CD4-positive, alpha-beta T cell treated with Interleukin-4 for 4 hours (primary cell): Measurements from ENCODE around the gene SLC17A7.

Source experiments
- DNase-seq: peaks from one replicate; pipeline ENCODE4 v3.0.0-alpha.2; 2020

The SLC17A7 gene

GRCh38 chr19:49425922-49426592 is 15.3 kb downstream of the SLC17A7 start:
- no peak for DNase-seq

GRCh38 chr19:49425178-49425577 is 16.1 kb downstream of the SLC17A7 start, which contains the start of gene GFY:
Gene GFY, plus strand, starts transcription at chr19:49425388. Its CDS starts 1,043 bp downstream, at chr19:49426431.
- no peak for DNase-seq

- DNase-seq, result peak; percentile 25
These were observed 17.4 kb downstream of the SLC17A7 start for GRCh38 chr19:49423985-49424303.

GRCh38 chr19:49423071-49423984 is 18.0 kb downstream of the SLC17A7 start, which contains the start of gene PTH2:
Gene PTH2, minus strand, starts transcription at chr19:49423441. Its CDS starts 102 bp downstream, at chr19:49423339.
- DNase-seq, result no peak

GRCh38 chr19:49422407-49423070 is 18.8 kb downstream of the SLC17A7 start:
- no peak for DNase-seq

- no peak for DNase-seq
These were observed 19.5 kb downstream of the SLC17A7 start for GRCh38 chr19:49421878-49422202.

- no peak for DNase-seq
These were observed 20.1 kb downstream of the SLC17A7 start for GRCh38 chr19:49421039-49421877.

GRCh38 chr19:49420227-49420626 is 21.1 kb downstream of the SLC17A7 start:
- no peak for DNase-seq

GRCh38 chr19:49419173-49419572 is 22.2 kb downstream of the SLC17A7 start:
- DNase-seq, result no peak

- DNase-seq, result no peak
These were observed 22.8 kb downstream of the SLC17A7 start for GRCh38 chr19:49418511-49418910.

- no peak for DNase-seq
These were observed 24.2 kb downstream of the SLC17A7 start for GRCh38 chr19:49417088-49417487.

- DNase-seq, result no peak
These were observed 25.5 kb downstream of the SLC17A7 start for GRCh38 chr19:49415810-49416200.

- DNase-seq, result no peak
These were observed 26.1 kb downstream of the SLC17A7 start for GRCh38 chr19:49415102-49415809.

- no peak for DNase-seq
These were observed 27.1 kb downstream of the SLC17A7 start for GRCh38 chr19:49414256-49414655.

GRCh38 chr19:49413348-49413747 is 28.0 kb downstream of the SLC17A7 start:
- DNase-seq, result no peak

GRCh38 chr19:49411681-49412326 is 29.5 kb downstream of the SLC17A7 start:
- no peak for DNase-seq

GRCh38 chr19:49409441-49410029 is 31.8 kb downstream of the SLC17A7 start:
- peak; percentile 40 for DNase-seq

GRCh38 chr19:49408816-49409440 is 32.4 kb downstream of the SLC17A7 start:
- no peak for DNase-seq

GRCh38 chr19:49407482-49408015 is 33.8 kb downstream of the SLC17A7 start:
- DNase-seq, result no peak

- DNase-seq, result no peak
These were observed 34.2 kb downstream of the SLC17A7 start for GRCh38 chr19:49407079-49407478.
